K562 (cell line): ENCODE data around the gene NDOR1. TPM values are rescaled to one million over a fixed set of nuclear protein-coding genes. Genes with fewer than 3 reads are reported as not detected.

Experiments
- BMI1 ChIP-seq: fragments of 150-350 bp; IDR thresholded peaks from 2 replicates; pipeline ENCODE4 v1.6.1; 2014; ENCODE audit warnings: low read length
- BRF2 ChIP-seq: IDR thresholded peaks from 3 replicates; pipeline ENCODE4 v1.6.1; 2011; ENCODE audit warnings: borderline replicate concordance, mild to moderate bottlenecking; ENCODE audit not compliant: insufficient read length, insufficient read depth
- EP300 ChIP-seq: IDR thresholded peaks from 2 replicates; pipeline ENCODE4 v1.6.1; 2012; ENCODE audit warnings: low read length, improper control_type of control experiment
- FOXA3 ChIP-seq, 2 experiments: fragments of 450-650 bp in 1 of 2; sonication (generic) in 1 of 2; formaldehyde crosslinking; IDR thresholded peaks in 1 of 2; conservative IDR thresholded peaks in 1 of 2; 2 replicates each; pipeline versions ENCODE4 v1.4.0 to v1.8.0; 2020 to 2022; ENCODE audit warnings: mild to moderate bottlenecking in 2 of 2, missing genetic modification reagents in 1 of 2
- FOXP4 ChIP-seq: sonication (generic); formaldehyde crosslinking; IDR thresholded peaks from 2 replicates; pipeline ENCODE4 v1.8.0; 2022; ENCODE audit warnings: mild to moderate bottlenecking, missing genetic modification reagents, borderline replicate concordance
- HMGN3 ChIP-seq: IDR thresholded peaks from 2 replicates; pipeline ENCODE4 v1.6.1; 2011; ENCODE audit warnings: borderline replicate concordance, low read depth, mild to moderate bottlenecking, mixed read lengths, low read length; ENCODE audit not compliant: insufficient read length; ENCODE audit errors: extremely low read depth
- HNRNPLL ChIP-seq: fragments of 200-400 bp; formaldehyde crosslinking; IDR thresholded peaks from 2 replicates; pipeline ENCODE4 v1.6.1; 2017; ENCODE audit warnings: low read length, low read depth, mild to moderate bottlenecking; ENCODE audit not compliant: poor library complexity, severe bottlenecking
- MECOM ChIP-seq: fragments of 250-450 bp; sonication (Bioruptor Pico); IDR thresholded peaks from 2 replicates; pipeline ENCODE4 v1.8.0; 2022; ENCODE audit warnings: inconsistent platforms
- PCBP1 ChIP-seq: fragments of 200-400 bp; formaldehyde crosslinking; IDR thresholded peaks from 2 replicates; pipeline ENCODE4 v1.6.1; 2018; ENCODE audit warnings: mild to moderate bottlenecking, low read depth, low read length; ENCODE audit not compliant: poor library complexity, severe bottlenecking
- PCBP2 ChIP-seq: fragments of 200-400 bp; formaldehyde crosslinking; IDR thresholded peaks from 2 replicates; pipeline ENCODE4 v1.6.1; 2018; ENCODE audit warnings: low read length, low read depth, mild to moderate bottlenecking, moderate library complexity; ENCODE audit not compliant: poor library complexity, severe bottlenecking
- RFX1 ChIP-seq: fragments of 450-650 bp; IDR thresholded peaks from 2 replicates; pipeline ENCODE4 v1.6.1; 2016; ENCODE audit warnings: mild to moderate bottlenecking, moderate library complexity
- SREBF2 ChIP-seq: sonication (generic); formaldehyde crosslinking; IDR thresholded peaks from 2 replicates; pipeline ENCODE4 v1.4.0; 2020; ENCODE audit warnings: mild to moderate bottlenecking, missing genetic modification reagents
- TRIM25 ChIP-seq: fragments of 450-650 bp; IDR thresholded peaks from 2 replicates; pipeline ENCODE4 v1.7.0; 2016; ENCODE audit warnings: borderline replicate concordance
- TRIM28 ChIP-seq: fragments of 450-650 bp; IDR thresholded peaks from 2 replicates; pipeline ENCODE4 v1.6.1; 2017
- ZKSCAN3 ChIP-seq: fragments of 250-450 bp; sonication (Bioruptor Pico); IDR thresholded peaks from 2 replicates; pipeline ENCODE4 v1.4.0; 2020
- ZNF143 ChIP-seq: sonication (generic); formaldehyde crosslinking; IDR thresholded peaks from 2 replicates; pipeline ENCODE4 v1.9.0; 2022; ENCODE audit warnings: mild to moderate bottlenecking, missing genetic modification reagents
- ZNF398 ChIP-seq: fragments of 250-450 bp; sonication (Bioruptor Pico); IDR thresholded peaks from 2 replicates; pipeline ENCODE4 v1.8.0; 2021; ENCODE audit warnings: moderate library complexity, mild to moderate bottlenecking, inconsistent platforms
- ZNF512 ChIP-seq: IDR thresholded peaks from 2 replicates; pipeline ENCODE4 v1.6.1; 2016; ENCODE audit warnings: missing genetic modification characterization, missing compliant biosample characterization
- ZNF778 ChIP-seq: fragments of 450-650 bp; formaldehyde crosslinking; IDR thresholded peaks from 2 replicates; pipeline ENCODE4 v1.4.0; 2020; ENCODE audit warnings: mild to moderate bottlenecking, moderate library complexity
- ZSCAN32 ChIP-seq: fragments of 450-650 bp; formaldehyde crosslinking; IDR thresholded peaks from 2 replicates; pipeline ENCODE4 v1.4.0; 2020; ENCODE audit warnings: mild to moderate bottlenecking, moderate library complexity
- polyA plus RNA-seq, 8 experiments: library from polyadenylated mRNA; depleted of rRNA in 4 of 8; stranded (reverse) in 5 of 8; unstranded in 3 of 8; fragments of >200 nt; fragmentation: Nextera tagmentation in 2 of 8; fragmentation: Illumina TruSeq in 1 of 8; extraction: Ambion mirVana in 2 of 8; extraction: Trizol in 1 of 8; gene quantifications; 2 replicates each; pipeline versions ENCODE4 v1.2.1 to v1.2.3, GENCODE V29; 2011 to 2014; ENCODE audit warnings: inconsistent platforms in 1 of 8, missing spikeins in 1 of 8
- total RNA-seq, 7 experiments: library from RNA; depleted of rRNA in 6 of 7; stranded (reverse); fragments of >200 nt in 6 of 7; fragmentation: Illumina TruSeq in 2 of 7; extraction: Trizol in 2 of 7; gene quantifications; 2 replicates each; pipeline versions ENCODE4 v1.2.1 to v1.2.3, GENCODE V29; 2011 to 2021; ENCODE audit warnings: low replicate concordance in 1 of 7

Gene NDOR1
- total and polyA plus RNA-seq, 9 of the 15 experiments (the other 6 are each of a cell fraction or from before 2014, with no cell fraction given), result 0.06 to 36.9 (median 6.9) TPM

- TF ChIP-seq FOXA3 (CRISPR knock-in tag; conservative IDR thresholded peaks at IDR 0.05 in 1 of 2, IDR thresholded peaks at IDR 0.05 in 1 of 2) (peak in 1 of 2 experiments; percentile 94; a peak in 2 of 4 replicates), HNRNPLL (no peak), TRIM28 (no peak), MECOM (CRISPR knock-in tag) (no peak), RFX1 (no peak), ZKSCAN3 (CRISPR knock-in tag) (no peak), BRF2 (no peak), FOXP4 (CRISPR knock-in tag) (no peak), ZNF398 (CRISPR knock-in tag) (no peak), SREBF2 (CRISPR knock-in tag) (no peak), HMGN3 (peak; percentile 92), ZNF778 (CRISPR knock-in tag) (no peak), ZSCAN32 (peak; percentile 55; the same call in 1 of the 2 replicates), ZNF143 (CRISPR knock-in tag) (no peak), ZNF512 (tag) (no peak), TRIM25 (no peak), BMI1 (no peak), PCBP1 (no peak), PCBP2 (no peak), EP300 (peak; percentile 77)
Observed at GRCh38 chr9:137218754-137219271, 13.3 kb downstream of the NDOR1 start (continued).
